ENCODE results near the gene IQUB. TPM values are rescaled to one million over a fixed set of nuclear protein-coding genes. Genes with fewer than 3 reads are reported as not detected.

IQUB gene
- 2.0 and 2.5 TPM in 2 replicates for total RNA-seq
- long read RNA-seq, partial matches to known transcripts = 0 of 6 reads
- long read RNA-seq, other reads (novel, unspliced or antisense) = 5 of 6 reads

DNA sequence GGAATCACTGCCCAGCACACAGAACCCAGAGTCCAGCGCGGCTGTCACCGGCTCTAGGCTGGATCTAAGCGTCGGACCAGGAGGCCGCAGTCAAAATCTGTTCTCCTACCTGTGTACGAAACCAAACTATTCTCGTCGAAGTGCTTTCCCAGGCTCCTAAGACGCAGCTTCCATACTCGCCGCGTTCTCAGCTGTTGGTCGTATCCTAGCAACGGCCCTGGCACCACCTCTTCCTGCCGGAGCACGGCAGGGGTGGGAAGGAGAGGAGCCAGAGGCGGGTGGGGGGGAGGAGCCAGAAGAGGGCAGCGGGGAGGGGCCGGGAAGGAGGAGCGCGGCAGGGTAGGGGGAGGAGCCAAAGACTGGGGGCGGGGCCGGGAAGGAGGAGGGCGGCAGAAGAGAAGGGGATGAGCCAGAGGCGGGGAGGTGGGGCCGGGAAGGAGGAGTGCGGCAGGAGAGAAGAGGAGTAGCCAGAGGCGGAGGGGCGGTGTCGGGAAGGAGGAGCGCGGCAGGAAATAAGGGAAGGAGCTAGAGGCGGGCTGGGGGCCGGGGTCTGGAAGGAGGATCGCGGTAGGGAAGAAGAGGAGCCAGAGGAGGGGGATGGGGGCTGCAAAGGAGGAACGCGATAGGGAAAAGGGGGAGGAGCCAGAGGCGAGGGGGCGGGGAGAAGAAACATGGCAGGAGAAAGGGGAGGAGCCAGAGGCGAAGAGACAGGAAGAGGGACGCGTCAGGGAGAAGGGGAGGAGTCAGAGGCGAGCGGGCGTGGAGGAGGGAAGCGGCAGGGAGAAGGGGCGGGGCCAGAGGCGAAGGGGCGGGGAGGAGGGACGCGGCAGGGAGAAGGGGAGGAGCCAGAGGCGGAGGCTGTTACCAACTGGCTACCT is at the start of gene IQUB:
Gene IQUB (minus strand): TSS at position 213 of the 878 bp plus-strand sequence. CDS start 22,255 bp downstream, outside the sequence.
- H3K36me3 Mint-ChIP-seq (ENCODE audit: insufficient read depth) = no peaks in the 10 kb centered on the region
- peaks cover 6% of the 10 kb centered on the region for H3K27me3 Mint-ChIP-seq
- peaks cover 9% of the 10 kb centered on the region for H3K4me1 Mint-ChIP-seq (ENCODE audit: low read depth)
- peak within 1 kb of the TSS; percentile 88 for H3K4me3 Mint-ChIP-seq (ENCODE audit: low read depth)
- peak; percentile 95 for DNase-seq (ENCODE audit: low spot score, unreplicated experiment)
- TF ChIP-seq, protein P1, sequence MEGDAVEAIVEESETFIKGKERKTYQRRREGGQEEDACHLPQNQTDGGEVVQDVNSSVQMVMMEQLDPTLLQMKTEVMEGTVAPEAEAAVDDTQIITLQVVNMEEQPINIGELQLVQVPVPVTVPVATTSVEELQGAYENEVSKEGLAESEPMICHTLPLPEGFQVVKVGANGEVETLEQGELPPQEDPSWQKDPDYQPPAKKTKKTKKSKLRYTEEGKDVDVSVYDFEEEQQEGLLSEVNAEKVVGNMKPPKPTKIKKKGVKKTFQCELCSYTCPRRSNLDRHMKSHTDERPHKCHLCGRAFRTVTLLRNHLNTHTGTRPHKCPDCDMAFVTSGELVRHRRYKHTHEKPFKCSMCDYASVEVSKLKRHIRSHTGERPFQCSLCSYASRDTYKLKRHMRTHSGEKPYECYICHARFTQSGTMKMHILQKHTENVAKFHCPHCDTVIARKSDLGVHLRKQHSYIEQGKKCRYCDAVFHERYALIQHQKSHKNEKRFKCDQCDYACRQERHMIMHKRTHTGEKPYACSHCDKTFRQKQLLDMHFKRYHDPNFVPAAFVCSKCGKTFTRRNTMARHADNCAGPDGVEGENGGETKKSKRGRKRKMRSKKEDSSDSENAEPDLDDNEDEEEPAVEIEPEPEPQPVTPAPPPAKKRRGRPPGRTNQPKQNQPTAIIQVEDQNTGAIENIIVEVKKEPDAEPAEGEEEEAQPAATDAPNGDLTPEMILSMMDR (IDR thresholded peaks at IDR 0.05; ENCODE audit: unreplicated experiment) = no peak
- no peaks in the 10 kb centered on the region for H3K9me3 Mint-ChIP-seq (ENCODE audit: low read depth)
- H3K27ac Mint-ChIP-seq = peak within 1 kb of the TSS; percentile 95

DNA sequence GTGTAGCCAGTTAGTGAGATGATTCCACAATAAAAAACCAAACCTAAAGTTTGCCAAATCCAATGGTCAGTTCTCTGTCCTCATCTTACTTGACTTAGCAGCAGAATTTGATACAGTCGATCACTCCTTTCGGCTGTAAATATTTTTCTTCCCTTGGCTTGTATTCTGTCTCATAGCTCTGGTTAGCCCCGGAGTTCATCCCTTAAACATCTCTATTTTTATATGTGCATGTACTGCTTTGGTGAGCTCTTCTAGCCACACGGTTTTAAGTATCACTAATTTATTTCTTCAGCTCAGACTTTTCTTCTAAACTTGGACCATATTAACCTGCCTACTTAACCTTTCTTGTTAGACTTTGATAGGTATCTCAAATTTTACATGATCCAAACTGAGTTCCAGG is 49.4 kb upstream of the IQUB start:
- H3K27ac Mint-ChIP-seq = no peak overlapping the region

DNA sequence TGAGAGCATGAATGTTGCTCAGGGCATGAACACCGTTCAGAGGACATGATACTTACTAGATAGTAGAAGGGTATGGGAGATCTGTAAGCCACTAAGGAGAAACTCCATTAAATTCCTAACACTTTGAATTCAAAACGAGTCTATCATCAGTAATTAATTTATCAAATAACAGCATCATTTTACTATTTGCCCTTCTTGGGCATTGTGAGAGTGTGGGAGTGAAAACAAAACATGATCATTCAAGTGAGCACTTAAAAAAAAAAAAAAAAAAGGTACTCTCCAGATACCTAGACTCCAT is 46.7 kb upstream of the IQUB start:
- no peaks in the 10 kb centered on the region for H3K9me3 Mint-ChIP-seq (ENCODE audit: low read depth)
- H3K4me1 Mint-ChIP-seq (ENCODE audit: low read depth) = peaks cover 1% of the 10 kb centered on the region
- no peaks in the 10 kb centered on the region for H3K27me3 Mint-ChIP-seq
- H3K4me3 Mint-ChIP-seq (ENCODE audit: low read depth) = no peak overlapping the region
- TF ChIP-seq, protein P1 (IDR thresholded peaks at IDR 0.05; ENCODE audit: unreplicated experiment) = no peak
- DNase-seq (ENCODE audit: low spot score, unreplicated experiment) = no peak
- H3K36me3 Mint-ChIP-seq (ENCODE audit: insufficient read depth) = no peaks in the 10 kb centered on the region
- H3K27ac Mint-ChIP-seq = no peak overlapping the region

More for the DNA sequence above, 49.4 kb upstream of the IQUB start:
- Mint-ChIP-seq H3K4me3 (ENCODE audit: low read depth) (no peak overlapping the region), H3K4me1 (ENCODE audit: low read depth) (peaks cover 1% of the 10 kb centered on the region), H3K9me3 (ENCODE audit: low read depth) (no peaks in the 10 kb centered on the region), H3K36me3 (ENCODE audit: insufficient read depth) (no peaks in the 10 kb centered on the region), H3K27me3 (no peaks in the 10 kb centered on the region)
- DNase-seq (ENCODE audit: low spot score, unreplicated experiment) = no peak
- TF ChIP-seq, protein P1 (IDR thresholded peaks at IDR 0.05; ENCODE audit: unreplicated experiment) = no peak

DNA sequence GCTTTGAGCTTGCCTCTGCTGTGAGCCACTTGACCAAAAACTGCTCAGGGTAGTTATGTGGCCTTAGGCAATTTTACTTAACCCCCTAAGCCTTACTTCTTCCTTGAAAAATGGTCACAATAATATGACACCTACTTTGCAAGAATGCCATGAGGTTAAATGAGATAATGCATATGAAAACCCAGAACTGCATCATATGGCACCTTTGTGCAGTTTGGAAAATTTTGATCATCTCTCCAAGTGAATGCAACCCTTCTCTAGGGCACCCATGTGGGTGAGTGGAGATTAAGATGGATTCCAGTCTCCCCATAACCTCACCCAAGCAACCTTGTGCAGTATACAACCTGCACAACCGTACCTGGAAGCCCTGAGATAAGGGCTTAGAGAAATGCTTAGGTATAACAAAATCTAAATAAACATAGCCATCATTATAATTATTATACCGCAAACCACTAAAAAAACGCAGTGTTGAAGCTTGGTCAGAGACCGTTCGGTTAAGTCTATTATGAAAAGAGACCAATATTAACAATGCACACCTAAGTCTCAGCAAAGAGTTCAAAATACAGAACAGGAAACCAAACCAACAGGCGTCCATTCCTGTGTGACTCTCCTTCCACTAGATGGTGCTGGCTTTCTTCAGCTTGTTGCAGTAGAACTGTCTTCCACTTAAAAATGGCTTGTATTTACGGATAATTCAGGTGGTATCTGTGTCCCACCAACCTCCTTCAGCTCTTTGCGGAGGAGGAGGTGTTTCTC is 46.2 kb upstream of the IQUB start:
- Mint-ChIP-seq H3K4me3 (ENCODE audit: low read depth) (no peak overlapping the region), H3K9me3 (ENCODE audit: low read depth) (no peaks in the 10 kb centered on the region), H3K27me3 (no peaks in the 10 kb centered on the region), H3K4me1 (ENCODE audit: low read depth) (peaks cover 1% of the 10 kb centered on the region), H3K27ac (no peak overlapping the region), H3K36me3 (ENCODE audit: insufficient read depth) (no peaks in the 10 kb centered on the region)
- no peak for DNase-seq (ENCODE audit: low spot score, unreplicated experiment)
- TF ChIP-seq, protein P1 (IDR thresholded peaks at IDR 0.05; ENCODE audit: unreplicated experiment) = peak; percentile 75

DNA sequence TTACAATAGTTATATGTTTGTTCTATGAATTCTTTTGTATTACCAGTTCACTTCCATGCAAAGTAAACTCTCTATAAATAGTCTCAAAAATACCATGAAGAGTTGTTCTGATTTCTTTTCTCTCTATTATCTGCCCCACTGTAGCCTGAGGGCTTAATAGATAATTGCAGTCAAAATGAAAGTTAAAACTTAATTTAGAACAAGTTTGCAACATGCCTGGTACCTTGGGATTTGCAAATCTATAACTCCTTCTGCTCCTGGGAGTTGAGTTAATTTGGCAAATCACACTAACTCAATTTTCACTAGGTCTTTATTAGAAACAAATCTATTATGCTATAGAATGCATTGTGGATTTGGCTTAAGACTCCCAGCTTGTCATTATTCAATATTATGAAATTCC is 45.0 kb upstream of the IQUB start:
- no peak for DNase-seq (ENCODE audit: low spot score, unreplicated experiment)
- H3K9me3 Mint-ChIP-seq (ENCODE audit: low read depth) = no peaks in the 10 kb centered on the region
- no peak overlapping the region for H3K4me3 Mint-ChIP-seq (ENCODE audit: low read depth)
- no peak overlapping the region for H3K27ac Mint-ChIP-seq
- no peaks in the 10 kb centered on the region for H3K36me3 Mint-ChIP-seq (ENCODE audit: insufficient read depth)
- no peaks in the 10 kb centered on the region for H3K27me3 Mint-ChIP-seq
- TF ChIP-seq, protein P1 (IDR thresholded peaks at IDR 0.05; ENCODE audit: unreplicated experiment) = no peak
- H3K4me1 Mint-ChIP-seq (ENCODE audit: low read depth) = peaks cover 1% of the 10 kb centered on the region

Data from progenitor cell of endocrine pancreas (in vitro differentiated cells).